ENCODE data around the gene SLC2A13.

GRCh38 chr12:40110586-40110985 lies 4.7 kb upstream of the SLC2A13 start:
- no peak for TF ChIP-seq CTCF (IDR thresholded peaks at IDR 0.05)
- no peak for TF ChIP-seq POLR2A (IDR thresholded peaks at IDR 0.05)
- no peak for TF ChIP-seq EP300 (IDR thresholded peaks at IDR 0.05)
- no peak for TF ChIP-seq POLR2AphosphoS5 (IDR thresholded peaks at IDR 0.05)

Data from upper lobe of left lung (tissue), 4 donors.